HG03135 (cell line): ENCODE data around the gene PUSL1.

ENCODE experiments used
- ATAC-seq: cut with Tn5 transposase; IDR thresholded peaks from one replicate; pipeline ENCODE4 v1.9.1; 2021; ENCODE audit warnings: mild to moderate bottlenecking, moderate library complexity; ENCODE audit not compliant: unreplicated experiment

PUSL1 gene

DNA sequence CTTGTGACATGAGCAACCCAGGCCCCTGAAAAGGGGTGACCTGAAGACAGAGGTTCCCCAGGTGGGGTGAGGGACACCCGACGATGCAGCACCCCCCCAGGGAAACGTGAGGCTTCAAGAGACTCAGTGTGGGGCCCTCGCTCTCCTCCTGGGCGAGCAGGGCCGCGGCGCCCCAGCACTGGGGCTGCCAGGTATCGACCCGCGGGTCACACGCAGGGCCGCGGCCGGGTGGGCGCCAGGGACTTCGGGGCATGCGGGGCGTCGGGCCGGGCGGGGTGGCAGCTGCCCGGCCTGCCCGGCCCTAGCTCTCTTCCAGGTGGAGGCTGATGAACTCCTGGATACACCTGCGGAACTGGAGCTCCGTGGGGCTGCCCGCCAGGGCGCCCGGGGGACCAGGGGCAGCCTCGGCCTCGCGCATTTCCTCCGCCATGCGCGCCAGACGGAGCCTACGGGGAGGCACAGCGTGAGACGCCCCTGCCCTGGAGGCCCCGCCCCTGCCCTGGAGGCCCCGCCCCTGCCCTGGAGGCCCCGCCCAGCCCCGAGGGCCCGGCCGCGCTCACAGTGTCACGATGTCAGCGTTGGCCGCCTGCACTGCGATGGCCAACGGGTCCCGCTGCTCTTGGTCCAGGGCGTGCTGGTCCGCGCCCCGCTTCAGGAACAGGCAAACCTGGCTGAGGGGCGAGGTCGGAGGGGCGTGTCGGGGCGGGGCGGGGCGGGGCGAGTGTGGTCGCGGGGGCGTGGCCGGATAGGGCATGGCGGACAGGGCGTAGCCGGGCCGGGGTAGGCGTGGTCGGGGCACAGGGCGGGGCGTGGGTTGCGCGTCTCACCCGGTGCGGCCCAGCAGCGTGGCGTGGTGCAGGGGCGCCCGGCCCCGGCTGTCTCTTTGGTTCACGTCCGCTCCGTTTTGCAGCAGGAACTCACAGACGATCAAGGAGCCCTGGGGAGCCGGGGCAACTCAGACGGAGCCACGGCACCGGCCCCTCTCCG is 14.8 kb upstream of the PUSL1 start:
- ATAC-seq = no peak

- no peak for ATAC-seq
Observed at GRCh38 chr1:1294250-1294890, 14.0 kb upstream of the PUSL1 start.

DNA sequence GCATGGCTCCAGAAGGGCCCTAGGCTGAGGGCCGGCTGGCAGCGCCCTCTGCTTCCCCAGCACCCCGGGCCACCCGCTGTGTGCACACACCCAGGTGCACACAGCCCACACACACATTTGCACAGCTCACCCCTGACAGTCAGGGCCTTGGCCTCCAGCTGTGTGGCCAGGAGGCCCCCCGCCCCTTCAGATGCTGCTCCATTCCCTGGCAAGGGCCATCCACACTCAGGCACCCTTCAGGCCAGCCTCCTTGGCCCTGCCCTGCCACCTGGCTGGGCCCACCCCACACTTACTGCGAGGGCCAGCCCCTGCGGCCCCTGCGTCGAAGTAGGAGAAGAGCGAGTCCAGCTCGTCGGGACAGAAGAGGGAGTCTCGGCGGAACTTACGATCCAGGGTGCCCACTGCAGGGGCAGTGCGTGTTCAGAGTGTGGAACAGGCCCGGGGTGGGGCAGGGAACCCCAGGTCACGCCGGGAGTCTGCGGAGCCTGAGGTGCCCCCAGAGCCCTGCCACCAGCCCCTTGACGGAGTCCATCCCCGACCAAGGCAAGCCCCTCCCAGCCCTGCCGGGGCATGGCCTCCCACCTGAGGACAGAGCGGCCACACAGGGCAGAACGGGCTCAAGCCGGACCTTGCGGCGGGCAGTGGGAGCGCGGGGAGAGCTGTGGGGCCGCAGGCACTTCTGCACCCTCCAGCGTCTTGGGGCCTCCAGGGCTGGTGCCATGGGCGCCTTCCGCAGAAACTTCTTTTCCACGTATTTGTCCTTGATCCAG is 13.1 kb upstream of the PUSL1 start:
- ATAC-seq = no peak

DNA sequence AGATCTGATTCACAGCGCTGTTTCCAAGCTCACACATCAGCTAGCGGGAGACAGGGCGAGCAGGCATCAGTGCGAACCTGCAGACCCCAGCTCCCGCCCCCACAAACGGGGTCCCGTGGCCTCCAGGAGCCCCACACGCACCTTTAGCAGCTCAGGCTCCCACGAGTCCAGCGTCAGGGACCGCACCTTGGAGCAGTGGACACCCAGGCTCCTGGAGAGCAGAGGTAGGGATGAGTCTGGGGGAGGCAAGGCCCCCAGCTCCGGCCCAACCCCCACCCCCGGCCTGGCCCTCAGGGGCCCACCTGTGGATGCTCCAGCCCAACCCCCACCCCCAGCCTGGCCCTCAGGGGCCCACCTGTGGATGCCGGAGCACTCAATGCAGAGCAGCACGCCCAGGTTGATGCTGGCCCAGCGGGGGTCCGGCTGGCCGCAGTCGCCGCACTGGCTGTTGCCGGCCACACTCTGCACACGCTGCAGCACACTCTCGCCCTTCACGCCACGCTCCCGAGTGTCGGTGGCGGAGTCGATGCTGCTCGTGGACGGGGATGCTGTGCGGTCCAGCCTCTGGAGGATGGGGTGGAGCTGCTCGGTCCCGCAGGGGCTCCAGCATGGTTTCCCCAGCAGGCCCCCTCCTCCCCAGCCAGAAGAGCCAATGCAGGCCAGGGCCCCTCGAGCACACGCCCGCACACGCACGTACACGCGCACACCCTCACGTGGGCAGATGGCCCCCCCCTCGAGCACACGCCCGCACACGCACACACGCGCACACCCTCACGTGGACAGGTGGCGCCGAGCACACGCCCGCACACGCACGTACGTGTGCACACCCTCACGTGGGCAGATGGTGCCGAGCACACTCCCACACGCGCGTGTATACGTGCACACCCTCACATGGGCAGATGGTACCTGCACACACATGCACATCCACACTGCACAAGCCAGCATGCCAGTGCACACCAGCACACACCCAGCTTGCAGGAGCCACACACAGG is 12.0 kb upstream of the PUSL1 start:
- no peak for ATAC-seq

- no peak for ATAC-seq
Observed at GRCh38 chr1:1297802-1298424, 10.5 kb upstream of the PUSL1 start.

- ATAC-seq = no peak
Observed at GRCh38 chr1:1298861-1299685, 9.3 kb upstream of the PUSL1 start.

GRCh38 chr1:1299686-1300351 is 8.6 kb upstream of the PUSL1 start:
- ATAC-seq = no peak

DNA sequence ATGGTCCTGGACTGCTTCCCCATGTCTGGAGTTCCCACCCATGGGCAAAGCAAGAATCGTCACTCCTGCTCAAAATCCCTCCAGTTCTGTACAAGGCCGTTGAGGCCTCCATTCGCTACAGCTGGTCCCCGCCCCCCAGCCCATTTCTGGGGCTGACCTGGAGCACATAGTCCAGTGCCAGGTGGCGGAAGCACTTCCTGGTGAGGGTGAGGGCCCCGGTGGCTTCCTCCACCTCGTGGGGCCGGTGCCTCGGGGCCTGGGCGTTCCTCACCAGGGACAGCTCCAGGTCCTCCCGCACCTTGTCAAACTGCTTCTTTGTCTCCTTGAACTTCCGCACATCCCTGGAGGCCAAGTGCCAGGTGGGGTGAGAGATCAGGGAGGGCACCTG is 8.1 kb upstream of the PUSL1 start:
- ATAC-seq = no peak

DNA sequence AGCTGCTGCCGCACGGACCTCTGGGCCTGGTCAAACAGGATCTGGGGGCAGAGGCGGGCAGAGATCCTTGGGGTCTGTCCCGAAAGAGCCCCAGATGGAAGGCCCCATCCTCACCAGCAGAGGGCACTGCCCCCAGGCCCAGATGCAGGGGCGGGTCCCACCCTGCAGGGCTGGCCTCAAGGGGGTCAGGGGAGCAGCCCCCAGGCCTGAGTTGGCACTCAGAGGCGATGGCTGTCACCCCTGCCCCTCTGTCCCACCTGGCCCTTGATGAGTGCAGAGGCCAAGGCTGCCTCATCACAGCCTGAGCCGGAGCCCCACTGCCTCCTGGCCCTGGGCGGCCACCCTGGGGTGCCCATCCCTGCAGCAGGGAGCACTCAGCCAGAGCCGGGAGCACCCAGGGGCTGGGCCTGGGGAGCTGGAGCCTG is 6.4 kb upstream of the PUSL1 start:
- ATAC-seq = no peak

- no peak for ATAC-seq
Observed at GRCh38 chr1:1302951-1303509, 5.4 kb upstream of the PUSL1 start.

DNA sequence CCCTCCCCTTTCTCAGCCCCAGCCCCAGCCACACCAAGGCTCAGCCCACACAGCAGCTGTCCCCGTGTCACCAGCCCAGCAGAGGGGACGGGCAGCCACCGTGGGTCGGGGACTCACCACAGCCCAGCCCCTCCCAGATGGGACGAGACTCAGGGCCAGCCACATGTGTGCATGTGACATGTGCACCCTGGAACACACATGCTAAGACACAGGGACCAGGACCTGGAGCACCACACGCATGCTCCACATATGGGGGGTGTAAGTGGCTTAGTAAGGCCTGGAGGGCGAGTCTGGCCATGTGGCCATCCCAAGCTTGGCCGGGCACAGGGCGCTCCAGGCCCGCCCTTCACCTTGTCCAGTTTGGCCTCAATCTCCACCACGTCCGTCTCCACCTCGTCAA is 4.7 kb upstream of the PUSL1 start:
- ATAC-seq = no peak

DNA sequence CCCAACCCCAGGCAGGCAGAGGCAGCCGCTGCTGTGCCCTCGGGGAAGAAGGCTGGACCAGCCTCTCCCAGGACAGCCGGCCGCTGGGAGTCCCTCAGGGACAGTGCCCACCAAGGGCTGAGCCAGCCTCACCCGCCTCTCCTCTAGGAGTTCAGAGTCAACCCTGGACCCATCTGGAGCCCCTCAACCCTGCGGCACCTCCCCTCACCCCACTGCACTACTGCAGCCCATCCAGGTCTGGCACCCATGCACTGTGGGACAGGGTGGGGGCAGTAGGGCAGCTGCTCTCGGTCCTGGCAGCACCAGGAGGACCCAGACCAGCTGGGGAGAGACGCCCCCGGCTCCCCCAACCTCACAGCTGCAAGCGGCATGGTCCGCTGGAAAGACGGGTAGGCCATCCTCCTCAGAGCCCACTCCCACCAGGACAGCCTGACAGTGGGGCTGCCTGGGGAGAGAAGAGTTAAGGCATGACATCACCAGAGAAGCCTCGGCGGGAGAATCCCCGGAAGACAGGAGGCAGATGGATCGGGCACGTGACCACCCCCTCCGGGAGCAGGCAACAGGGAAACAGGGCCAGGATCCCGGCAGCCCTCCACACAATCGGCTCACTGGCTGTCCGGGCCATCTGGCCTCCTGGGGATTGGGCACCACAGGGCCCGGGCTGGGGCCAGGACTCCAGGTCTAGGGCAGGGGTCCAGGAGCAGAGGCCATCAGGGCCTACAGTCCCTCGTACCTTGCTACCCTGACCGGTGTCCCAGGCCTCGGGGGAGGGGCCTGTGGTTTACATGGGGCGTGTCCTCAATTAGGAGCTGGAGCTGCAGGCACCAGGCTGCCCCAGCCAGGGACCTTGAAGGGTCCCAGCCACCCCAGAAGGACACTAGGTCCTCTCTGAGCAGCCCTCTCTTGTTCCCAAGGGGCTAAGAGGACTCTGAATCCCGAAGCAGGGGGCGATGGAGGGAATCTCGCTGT is 3.8 kb upstream of the PUSL1 start:
- no peak for ATAC-seq

DNA sequence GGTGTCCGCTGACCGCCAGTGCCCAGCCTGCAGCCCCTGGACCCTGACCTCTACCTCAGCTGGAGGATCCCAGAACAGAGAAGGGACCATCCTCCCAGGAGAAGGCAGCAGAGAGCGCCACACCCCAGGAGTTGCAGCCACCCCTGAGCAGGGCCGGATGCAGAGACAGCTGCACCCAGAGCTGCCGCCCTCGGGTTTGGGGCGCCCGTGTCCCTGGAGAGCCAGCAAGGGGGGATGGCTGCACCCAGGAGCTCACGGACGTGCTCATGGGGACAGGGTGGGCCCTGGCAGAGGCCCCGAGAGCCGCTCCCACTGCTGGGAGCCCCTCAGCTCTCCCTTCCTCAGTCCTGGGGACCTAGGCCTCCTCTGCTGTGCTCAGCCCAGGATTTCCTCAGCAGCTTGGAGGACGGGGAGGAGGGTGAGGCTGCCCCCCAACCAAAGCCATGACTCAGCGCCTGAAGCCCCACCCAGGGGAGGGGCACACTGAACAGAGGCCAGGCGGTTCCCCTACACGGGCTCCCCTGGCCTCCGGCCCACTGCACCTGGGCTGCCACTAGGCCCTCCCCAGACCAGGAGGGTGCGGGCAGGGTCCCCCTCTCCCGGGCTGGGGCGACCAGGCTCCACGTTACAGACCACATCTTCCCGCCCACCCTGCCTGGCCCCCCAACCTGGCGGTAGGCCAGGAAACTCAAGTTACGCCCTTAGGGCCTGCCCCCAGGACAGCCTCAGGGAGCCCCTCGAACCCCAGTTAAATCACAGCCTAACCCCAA is 2.9 kb upstream of the PUSL1 start:
- ATAC-seq = no peak

GRCh38 chr1:1306070-1306660 is 2.2 kb upstream of the PUSL1 start:
- ATAC-seq = no peak

GRCh38 chr1:1306661-1307260 is 1.6 kb upstream of the PUSL1 start:
- no peak for ATAC-seq
